GM21529 (cell line): ENCODE results near the gene CSF1.
"Not testable (repeated sequence)": the region's sequence is repeated elsewhere in the genome, so short reads cannot be mapped to it uniquely, and the experiment has no call there.

Source experiments
- ATAC-seq: cut with Tn5 transposase; IDR thresholded peaks from one replicate; pipeline ENCODE4 v1.9.1; 2021; ENCODE audit not compliant: unreplicated experiment

CSF1 gene

DNA sequence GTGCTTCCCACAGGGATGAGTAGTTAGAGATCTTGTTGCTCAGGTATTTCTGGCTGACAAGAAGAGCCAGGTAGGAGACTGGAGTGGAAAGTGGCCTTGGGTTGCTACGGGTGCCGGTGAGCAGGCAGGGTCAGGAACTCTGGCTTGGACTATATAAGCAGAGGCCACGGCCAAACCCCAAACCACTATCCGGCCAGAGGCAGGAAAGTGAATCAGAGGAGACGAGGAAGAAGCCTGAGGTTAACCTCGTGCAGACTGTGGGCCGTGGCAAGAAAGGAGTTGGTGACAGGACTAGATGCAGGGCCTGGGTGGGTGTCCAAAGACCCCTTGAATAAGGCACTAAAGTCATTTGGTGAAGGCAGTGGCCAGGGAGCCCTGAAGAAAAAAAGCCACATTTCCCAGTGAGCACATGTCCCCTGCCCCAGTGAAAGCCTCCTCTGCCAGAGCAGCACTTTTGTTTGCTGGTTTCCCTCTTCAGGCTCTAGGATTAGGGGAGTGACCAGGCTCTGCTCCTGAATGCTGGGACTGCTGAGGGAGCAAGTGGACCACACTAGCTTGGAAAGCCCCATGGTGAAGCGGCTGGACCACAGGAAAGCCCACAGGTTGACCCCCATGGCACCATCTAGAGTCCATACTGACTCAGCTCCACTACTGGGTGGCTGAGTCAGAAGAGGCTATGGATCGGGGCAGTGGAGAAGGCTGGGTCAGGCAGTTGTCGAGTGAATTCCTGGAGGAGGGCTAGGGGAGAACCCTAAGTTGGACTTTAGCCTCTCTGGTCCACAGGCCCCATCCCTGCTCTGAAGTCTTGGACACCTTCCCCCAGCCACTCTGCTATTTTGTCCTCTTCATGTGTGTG is 23.4 kb downstream of the CSF1 start:
- no peak for ATAC-seq

DNA sequence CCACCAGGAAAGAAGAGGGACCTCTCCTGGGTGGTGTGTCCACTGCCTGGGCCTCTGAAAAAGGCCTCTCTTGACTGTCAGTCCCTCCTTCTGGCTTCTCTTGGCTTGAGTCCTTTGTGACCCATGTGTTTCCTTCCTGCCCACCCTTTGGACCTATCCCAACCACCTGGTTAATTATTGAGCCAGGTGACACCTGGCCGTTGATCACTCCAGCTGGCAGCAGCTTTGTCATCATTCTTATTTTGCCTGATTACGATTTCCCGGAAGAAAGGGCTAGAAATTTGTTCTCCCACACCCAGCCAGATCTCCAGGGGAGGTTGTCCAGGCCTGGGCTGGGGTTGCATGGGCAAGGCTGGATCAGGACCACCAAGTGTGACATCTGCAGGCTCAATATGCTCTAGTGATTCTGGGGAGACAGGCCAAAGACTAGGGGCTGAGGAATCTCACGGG is 24.8 kb downstream of the CSF1 start:
- ATAC-seq = no peak

DNA sequence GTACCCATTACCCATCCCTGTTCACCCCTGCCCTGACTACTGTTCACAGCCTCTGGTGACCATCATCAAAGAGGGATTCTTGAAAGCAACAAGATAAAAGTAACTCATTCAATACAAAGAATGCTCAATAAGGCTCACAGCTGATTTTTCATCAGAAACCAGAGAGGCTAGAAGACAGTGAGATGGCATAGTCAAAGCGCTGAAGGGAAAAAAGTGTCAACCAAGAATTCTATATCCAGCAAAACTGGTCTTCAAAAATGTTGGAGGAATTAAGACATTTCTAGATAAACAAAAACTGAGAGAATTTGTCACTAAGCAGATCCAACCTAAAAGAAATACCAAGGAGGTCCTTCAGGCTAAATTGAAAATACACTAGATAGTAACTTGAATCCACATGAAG is 27.1 kb downstream of the CSF1 start:
- no peak for ATAC-seq

DNA sequence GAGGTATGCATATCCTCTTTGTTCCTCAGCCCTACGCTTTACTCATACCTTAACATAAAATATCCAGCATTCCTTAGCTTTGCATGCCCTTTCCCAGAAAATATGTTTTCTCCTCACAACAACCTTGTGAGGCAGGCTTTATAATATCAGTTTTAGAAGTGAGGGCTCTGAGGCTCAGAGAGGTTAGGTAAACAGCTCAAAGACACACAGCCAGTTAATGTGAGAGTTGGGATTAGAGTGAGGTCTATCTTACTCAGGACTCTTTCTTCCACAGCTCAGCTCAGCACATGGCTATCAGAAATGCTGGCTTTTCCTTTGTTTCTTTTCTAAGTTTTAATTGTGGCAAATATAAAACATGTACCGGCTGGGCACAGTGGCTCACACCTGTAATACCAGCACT is 27.9 kb downstream of the CSF1 start:
- no peak for ATAC-seq

DNA sequence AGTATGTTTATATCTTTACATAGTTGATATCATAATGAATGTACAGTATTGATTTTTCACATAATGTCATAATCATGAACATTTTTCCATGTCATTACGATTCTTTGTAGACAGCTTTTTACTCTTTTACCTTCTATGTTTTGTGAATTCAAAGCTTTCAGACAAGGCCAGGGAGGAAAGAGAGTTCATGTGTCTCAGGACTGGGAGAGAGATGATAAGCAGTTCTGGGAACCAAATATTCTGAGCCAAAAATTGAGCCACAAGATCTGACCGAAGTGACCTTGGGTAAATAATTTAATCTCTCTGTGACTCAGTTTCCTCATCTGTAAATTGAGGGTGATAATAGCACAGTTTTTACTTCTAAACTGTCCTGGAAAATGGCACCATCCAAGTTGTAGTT is 31.8 kb downstream of the CSF1 start:
- ATAC-seq = no peak

DNA sequence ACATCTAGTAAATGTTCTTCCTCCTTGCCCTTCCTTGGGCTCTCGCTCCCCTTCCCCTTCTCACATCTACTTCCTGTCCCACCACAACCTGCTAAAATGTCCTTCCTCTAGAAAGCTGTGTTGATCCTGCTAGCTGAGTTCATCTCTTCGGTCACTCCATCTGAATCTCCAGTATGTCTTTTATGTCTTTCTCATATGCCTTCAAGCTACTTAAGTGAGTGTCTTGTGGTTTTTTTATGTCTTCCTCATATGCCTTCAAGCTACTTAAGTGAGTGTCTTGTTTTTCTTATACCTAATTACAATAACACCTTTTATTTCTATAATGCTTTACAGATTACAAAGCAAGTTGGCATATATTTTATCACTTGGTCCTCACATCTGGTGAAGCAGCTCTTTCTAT is 33.9 kb downstream of the CSF1 start:
- no peak for ATAC-seq

DNA sequence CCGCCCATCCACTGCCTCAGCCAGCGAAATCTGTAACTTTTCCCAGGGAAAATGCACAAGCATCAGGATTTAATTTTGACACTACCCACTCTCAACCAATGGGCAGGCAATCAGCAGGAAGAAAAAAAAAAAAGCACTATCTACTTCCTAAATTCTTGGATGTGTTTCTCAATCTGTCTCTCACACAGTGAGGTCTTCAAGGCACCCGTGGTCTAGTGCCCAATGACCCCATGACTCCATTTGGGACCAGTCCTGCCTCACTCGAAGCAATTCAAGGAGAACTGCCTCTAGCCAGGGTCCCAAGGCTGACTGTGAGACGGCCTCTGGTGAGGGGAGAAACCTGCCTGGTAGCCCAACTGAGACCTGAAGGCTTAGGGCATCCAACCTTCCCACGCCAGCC is 35.9 kb downstream of the CSF1 start:
- no peak for ATAC-seq

DNA sequence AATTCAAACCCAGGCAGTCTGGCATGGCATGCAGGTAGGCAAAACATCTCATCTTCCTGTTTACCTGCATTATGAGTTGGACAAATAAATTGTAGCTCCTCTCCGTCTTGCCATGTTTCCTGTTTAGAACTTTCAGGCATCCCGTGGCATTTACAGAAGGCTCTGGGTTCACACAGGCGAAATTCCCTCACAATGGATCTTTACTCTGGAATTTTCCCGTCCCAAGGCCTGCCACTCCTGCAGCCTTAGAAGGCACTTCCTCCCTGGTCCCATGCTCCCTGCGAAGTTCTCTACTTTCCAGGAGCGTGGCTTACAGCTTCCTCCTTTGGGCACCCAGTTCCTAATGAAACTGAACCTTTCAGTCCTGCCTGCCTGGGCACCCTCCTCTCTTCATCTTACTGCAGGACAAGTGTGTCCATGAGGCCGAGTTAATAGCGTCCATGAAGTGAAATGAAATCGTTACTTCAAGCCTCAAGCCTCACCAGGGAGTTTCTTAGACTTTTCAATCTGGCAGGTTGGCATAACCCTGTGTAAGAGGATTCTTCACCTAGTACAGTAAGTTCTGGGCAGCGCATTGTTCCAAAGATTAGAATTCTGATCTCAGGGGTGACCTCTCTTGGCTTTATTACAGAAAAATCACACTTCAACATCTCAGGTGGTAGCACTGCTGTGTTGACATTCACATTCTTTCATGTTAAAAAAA is 37.1 kb downstream of the CSF1 start:
- ATAC-seq = no peak

DNA sequence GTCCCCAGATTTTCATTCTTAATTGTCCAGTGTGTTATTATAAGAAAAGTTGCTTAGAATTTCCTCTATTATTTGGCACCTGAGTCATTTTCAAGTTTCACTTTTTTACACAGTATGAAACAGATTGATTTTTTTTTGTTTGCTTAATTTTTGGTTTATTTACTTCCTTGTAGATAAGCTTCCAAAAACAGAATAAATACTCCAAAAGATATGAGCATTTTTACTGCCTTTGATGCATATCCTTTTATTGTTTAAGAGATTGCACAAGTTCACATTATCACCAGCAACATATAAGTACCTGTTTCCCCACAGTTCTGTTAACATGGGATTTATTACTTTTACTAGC is 37.6 kb downstream of the CSF1 start:
- no peak for ATAC-seq

DNA sequence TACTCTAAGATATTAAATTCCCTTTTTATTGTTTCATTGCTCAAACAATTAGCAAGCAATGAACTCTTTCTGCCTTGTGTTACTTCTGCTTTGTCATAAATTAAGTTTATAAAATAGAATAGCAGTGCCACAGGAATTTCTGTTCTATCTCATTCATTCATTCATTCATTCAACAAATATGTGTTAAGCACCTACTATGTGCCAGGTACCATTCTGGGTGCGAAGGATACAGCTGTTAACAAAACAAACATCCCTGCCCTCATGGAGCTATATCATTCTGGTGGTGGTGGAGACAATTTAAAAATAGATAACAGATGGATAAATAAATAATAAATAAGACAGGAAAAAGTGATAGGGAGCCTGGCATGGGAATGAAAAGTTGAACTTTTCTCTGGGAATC is 39.4 kb downstream of the CSF1 start:
- no peak for ATAC-seq

DNA sequence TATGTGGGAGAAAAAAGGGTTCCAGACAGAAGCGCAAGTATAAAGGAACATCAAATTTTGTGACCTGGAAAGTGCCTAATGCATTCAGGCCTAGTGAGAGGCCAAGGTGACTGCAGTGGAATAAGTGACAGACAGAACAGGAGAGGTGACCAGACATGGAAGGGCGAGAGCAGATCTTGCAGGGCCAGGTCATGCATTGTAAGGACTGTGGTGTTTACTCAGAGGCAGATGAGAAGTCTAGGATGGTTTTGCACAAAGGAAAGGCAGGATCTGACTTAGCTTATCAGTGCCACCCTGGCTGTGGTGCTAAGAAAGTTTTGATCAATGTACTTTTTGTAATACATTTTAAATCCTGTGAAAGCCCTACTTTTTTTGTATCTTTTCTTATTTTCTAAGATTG is 39.9 kb downstream of the CSF1 start:
- ATAC-seq = no peak

DNA sequence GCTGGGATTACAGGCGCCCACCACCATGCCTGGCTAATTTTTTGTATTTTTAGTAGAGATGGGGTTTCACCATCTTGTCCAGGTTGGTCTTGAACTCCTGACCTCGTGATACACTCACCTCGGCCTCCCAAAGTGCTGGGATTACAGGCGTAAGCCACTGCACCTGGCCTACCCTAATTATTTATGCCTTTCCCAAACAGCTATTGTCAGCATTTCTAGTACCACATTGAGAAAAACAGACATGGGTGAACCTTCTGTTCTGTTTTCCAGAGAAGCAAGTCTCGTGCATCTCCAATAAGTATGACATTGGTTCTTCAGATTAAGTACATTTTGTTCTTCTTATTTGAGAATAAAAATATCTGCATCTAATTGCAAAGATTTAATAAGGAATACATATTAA is 40.9 kb downstream of the CSF1 start:
- ATAC-seq = not testable (repeated sequence)

DNA sequence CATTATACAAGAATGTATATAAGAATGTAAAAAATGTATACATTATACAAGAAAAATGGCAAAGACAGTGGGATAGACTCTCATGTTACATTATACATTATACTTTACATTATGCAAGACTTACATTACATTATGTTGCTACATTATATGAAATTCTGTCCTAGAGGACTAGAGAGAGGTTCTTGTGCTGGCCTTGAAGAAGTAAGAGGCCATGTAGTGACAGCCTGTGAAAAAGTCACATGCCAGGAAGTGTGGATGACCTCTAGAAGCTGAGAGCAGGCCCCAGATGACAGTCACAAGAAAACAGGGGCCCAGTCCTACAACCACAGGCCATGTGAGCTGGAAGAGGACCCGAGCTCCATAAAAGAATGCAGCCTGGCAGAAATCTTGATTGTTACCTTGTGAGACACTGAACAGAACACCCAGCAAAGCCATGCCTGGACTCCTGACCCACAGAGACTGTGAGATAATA is 43.4 kb downstream of the CSF1 start:
- no peak for ATAC-seq

DNA sequence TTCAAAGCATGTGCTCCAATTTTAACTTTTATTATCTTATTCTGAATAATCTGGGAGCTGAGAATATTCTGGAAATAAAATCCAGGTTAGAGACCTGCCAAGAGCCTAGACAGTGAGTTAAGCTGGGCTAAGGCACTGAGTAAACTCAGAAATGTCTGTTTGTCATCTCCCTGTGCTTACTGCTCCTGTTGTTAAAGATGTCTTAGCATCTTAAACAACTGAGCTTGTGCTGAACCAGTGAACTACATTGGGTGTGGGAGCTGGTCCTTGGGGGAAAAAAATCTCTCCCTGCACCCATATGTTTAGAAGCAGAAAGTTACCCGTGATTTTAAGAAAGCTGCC is 49.0 kb downstream of the CSF1 start:
- ATAC-seq = no peak

DNA sequence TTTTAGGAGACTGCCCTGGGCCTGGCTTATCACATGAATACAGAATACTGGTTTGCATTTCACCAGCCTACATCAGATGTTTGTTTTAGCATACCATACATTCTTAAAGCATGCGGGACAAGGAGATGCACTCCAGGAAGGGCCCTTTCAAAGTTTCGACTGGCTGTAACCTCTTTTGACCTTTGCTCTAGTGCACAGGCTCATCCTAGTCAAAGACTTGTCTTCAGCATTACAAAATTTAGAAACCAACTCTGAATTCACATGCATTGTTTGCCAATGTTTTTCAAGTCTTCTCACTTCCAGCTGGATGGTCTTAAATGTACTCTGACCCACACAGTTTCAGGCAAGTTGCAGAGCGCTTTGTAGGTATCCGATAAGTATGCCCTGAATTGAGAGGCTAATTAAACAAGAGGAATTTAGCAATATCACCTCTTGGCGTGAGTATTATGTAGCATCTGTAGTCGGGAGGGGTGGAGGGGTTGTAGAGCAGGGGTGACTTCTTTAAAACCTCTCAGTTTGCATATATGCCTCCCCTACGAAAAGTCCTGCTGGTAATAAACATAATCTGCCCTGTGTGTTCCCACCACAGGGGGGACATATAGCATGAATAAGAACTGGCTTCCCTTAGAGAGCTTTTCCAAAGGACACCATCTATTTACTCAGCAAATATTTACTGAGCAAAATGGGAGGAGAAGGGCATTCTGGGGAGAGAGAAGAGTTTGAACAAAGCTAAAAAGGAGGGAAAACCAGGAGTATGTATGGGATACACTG is 49.5 kb downstream of the CSF1 start:
- ATAC-seq = no peak

DNA sequence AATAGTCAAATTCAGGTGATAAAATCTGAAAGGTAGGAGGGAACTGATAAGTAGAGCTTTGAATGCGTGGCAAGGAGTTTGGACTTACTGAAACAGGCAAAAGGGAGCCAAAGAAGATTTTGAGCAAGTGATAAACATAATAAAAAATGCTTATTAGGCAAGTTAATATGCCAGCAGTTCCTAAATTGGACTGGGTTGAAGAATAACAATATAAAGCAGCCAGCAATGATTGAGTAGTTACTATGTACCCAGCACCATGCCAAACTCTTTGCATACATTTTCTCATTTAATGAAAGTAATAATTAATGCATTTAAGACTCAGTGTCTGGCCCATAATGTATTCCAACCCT is 50.1 kb downstream of the CSF1 start:
- ATAC-seq = no peak

DNA sequence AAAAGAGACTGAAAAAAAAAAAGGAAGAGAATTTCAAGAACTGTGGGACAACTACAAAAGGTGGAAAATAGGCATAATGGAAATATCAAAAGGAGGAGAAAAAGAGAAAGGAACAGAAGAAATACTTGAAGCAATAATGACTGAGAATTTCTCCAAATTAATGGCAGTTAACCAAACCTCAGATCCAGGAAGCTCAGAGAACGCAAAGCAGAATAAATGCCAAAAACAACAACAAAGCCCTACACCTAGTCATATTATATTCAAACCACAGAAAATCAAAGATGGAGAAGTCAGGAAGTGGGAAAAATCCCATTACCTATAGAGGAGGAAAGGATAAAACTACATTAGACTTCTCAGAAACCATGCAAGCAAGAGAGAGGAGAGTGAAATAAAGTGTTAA is 53.2 kb downstream of the CSF1 start:
- ATAC-seq = no peak

DNA sequence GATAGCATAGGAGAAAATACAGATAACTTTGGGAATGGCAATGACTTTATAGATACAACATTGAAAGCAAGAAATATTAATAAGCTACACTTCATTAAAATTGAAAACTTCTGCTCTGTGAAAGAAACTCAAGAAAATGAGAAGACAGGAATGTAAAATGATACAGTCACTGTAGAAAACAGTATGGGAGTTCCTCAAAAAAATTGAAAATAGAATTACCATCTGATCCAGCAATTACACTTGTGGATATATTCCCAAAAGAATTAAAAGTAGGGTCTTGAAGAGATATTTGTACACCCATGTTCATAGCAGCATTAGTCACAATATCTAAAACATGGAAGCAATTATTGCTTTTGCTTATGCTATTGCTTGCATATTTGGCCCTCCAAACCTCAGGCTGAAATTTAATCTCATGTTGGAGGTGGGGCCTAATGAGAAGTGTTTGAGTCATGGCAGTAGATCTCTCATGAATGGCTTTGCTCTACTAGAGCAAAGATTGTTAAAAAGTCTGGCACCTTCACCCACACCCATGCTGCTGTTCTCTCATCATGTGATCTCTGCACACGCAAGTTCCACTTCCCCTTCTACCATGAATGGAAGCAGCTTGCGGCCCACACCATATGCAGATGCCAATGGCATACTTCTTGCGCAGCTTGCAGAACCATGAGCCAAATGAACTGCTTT is 58.6 kb downstream of the CSF1 start:
- no peak for ATAC-seq

DNA sequence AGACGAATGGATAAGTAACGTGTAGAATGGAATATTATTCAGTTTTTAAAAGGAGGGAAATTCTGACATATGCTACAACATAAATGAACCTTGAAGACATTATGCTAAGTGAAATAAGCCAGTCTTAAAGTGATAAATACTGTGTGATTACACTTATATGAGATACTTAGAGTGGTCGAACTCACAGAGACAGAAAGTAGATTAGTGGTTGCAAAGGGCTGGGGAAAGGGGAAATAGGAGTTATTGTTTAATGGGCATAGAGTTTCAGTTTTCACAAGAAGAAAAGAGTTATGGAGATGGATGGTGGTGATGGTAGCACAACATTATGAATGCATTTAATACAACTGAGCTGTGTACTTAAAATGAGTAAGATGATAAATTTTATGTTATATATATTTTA is 59.3 kb downstream of the CSF1 start:
- ATAC-seq = no peak

DNA sequence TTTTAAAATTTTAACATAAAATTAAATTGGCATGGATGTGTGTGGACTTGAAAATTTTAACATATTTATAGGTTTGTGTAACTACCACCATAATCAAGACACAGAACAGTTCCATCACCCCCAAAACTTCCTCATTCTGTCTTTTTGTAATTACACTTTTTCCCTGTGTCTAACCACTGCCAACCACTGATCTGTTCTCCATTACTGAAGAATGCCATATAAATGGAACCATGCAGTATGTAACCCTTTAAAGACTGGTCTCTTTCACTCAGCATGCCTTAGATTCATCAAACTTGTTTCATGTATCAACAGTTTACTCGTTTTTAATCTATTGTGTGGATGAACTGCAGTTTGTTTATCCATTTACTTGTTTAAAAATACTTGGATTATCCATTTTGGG is 60.9 kb downstream of the CSF1 start:
- ATAC-seq = no peak

DNA sequence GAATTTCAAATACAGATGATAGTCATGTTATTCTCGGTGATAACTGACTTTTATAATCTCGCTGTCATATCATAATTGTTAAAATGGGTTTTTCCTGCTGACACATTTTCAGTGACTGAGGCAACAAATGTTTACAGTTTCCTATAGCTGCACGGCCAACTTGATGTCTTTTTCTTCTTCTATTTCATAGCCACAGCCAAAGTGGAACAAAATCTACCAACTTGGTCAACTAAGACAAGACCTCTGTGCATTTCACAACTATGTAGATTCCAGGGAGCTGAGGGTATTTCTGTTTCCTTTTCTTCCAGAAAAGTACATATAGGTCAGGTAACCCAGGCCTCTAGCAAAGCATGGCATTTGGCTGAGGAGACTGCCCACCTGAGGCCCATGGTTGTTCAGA is 63.5 kb downstream of the CSF1 start:
- no peak for ATAC-seq
